GM06990 (cell line): ENCODE measurements around the gene H1-8.

Experiments used
- DNase-seq: peaks from one replicate; pipeline ENCODE4 v3.0.0-alpha.2; 2011; ENCODE audit not compliant: insufficient read length; ENCODE audit errors: extremely low read depth
- H3K27me3 ChIP-seq: replicated peaks from 2 replicates; pipeline ENCODE4 v1.6.0; 2011; ENCODE audit warnings: low read length; ENCODE audit not compliant: control insufficient read depth, insufficient read depth
- H3K36me3 ChIP-seq: 2 replicates; pipeline ENCODE4 v1.5.1; 2011; ENCODE audit warnings: low read length; ENCODE audit not compliant: control insufficient read depth, insufficient read depth
- H3K4me3 ChIP-seq: replicated peaks from 2 replicates; pipeline ENCODE4 v1.5.1; 2011; ENCODE audit warnings: low read depth, mild to moderate bottlenecking, control low read depth, low read length
- CTCF ChIP-seq: IDR thresholded peaks from 2 replicates; pipeline ENCODE4 v1.5.1; 2011; ENCODE audit warnings: low read length, control low read depth, mild to moderate bottlenecking, inconsistent platforms; ENCODE audit not compliant: insufficient read depth, poor library complexity, severe bottlenecking

Gene H1-8

GRCh38 chr3:129567939-129568338 is 25.0 kb downstream of the H1-8 start:
- Histone ChIP-seq H3K36me3 (no peaks in the 10 kb centered on the region), H3K27me3 (no peaks in the 10 kb centered on the region), H3K4me3 (no peak overlapping the region)
- no peak for TF ChIP-seq CTCF
- no peak for DNase-seq

GRCh38 chr3:129569856-129570255 is 26.9 kb downstream of the H1-8 start:
- no peak for DNase-seq
- no peak for TF ChIP-seq CTCF
- Histone ChIP-seq H3K36me3 (no peaks in the 10 kb centered on the region), H3K27me3 (no peaks in the 10 kb centered on the region), H3K4me3 (no peak overlapping the region)

GRCh38 chr3:129571605-129572547 is 28.9 kb downstream of the H1-8 start:
- no peak for DNase-seq

GRCh38 chr3:129572603-129573002 is 29.6 kb downstream of the H1-8 start:
- no peak overlapping the region for H3K4me3 ChIP-seq
- DNase-seq: no peak
- TF ChIP-seq CTCF: no peak
- H3K27me3 ChIP-seq: no peaks in the 10 kb centered on the region
- H3K36me3 ChIP-seq: no peaks in the 10 kb centered on the region

More at GRCh38 chr3:129571605-129572547, 28.9 kb downstream of the H1-8 start:
- Histone ChIP-seq H3K4me3 (no peak overlapping the region), H3K36me3 (no peaks in the 10 kb centered on the region), H3K27me3 (no peaks in the 10 kb centered on the region)
- TF ChIP-seq CTCF: no peak

GRCh38 chr3:129573493-129573892 is 30.5 kb downstream of the H1-8 start:
- Histone ChIP-seq H3K36me3 (no peaks in the 10 kb centered on the region), H3K4me3 (no peak overlapping the region), H3K27me3 (no peaks in the 10 kb centered on the region)
- no peak for TF ChIP-seq CTCF
- DNase-seq: no peak
